ENCODE measurements around the gene FAP. TPM values are rescaled to one million over a fixed set of nuclear protein-coding genes. Genes with fewer than 3 reads are reported as not detected.

The FAP gene
- total and polyA plus RNA-seq, 3 donors from 2014 or later, result 1.2 to 5.6 (median 2.6) TPM

DNA sequence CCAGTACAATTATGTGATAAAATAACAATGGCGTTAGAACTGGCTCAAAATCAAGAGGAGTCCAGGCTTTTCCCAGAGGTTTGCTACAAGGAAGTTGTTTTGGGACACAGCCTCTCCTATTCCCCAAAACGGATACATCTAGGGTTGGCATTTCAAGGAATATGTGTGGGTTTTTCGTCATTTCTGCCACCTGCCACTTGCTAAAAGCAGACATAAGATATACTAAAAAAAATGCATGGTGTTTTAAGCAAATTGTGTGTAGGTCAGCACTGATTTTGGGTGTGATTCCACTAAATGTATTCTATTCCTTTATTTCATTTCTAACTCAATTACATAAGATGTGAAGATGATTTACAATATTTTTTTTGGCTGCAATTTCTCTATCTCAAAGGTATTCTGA lies 54.8 kb downstream of the FAP start:
- no peak for DNase-seq
- H3K9me3 ChIP-seq, result no peaks in the 10 kb centered on the region
- no peak overlapping the region for H3K27ac ChIP-seq
- H3K4me3 ChIP-seq, result no peak overlapping the region
- TF ChIP-seq POLR2A (IDR thresholded peaks at IDR 0.05) (no peak), CTCF (IDR thresholded peaks at IDR 0.05) (no peak)
- H3K4me1 ChIP-seq, result no peaks in the 10 kb centered on the region
- intact Hi-C loops (cut with DNase I; ENCODE audit: low total_unique reads), result no loop called here
- 86 to 88% methylated on average over 3 of the region's 3 CpGs for WGBS, 2 donors
- no peaks in the 10 kb centered on the region for H3K36me3 ChIP-seq (ENCODE audit: low read depth, missing control alignments)
- H3K27me3 ChIP-seq, result no peaks in the 10 kb centered on the region

GRCh38 chr2:162185541-162186232 lies 57.6 kb downstream of the FAP start:
- Histone ChIP-seq H3K9me3 (no peaks in the 10 kb centered on the region), H3K27me3 (no peaks in the 10 kb centered on the region), H3K4me1 (no peaks in the 10 kb centered on the region), H3K4me3 (no peak overlapping the region), H3K36me3 (ENCODE audit: low read depth, missing control alignments) (no peaks in the 10 kb centered on the region), H3K27ac (no peak overlapping the region)
- 79 to 87% methylated on average over 5 of the region's 5 CpGs for WGBS, 2 donors
- TF ChIP-seq CTCF (IDR thresholded peaks at IDR 0.05) (no peak), POLR2A (IDR thresholded peaks at IDR 0.05) (no peak)
- intact Hi-C loops (cut with DNase I; ENCODE audit: low total_unique reads), result no loop called here
- no peak for DNase-seq

DNA sequence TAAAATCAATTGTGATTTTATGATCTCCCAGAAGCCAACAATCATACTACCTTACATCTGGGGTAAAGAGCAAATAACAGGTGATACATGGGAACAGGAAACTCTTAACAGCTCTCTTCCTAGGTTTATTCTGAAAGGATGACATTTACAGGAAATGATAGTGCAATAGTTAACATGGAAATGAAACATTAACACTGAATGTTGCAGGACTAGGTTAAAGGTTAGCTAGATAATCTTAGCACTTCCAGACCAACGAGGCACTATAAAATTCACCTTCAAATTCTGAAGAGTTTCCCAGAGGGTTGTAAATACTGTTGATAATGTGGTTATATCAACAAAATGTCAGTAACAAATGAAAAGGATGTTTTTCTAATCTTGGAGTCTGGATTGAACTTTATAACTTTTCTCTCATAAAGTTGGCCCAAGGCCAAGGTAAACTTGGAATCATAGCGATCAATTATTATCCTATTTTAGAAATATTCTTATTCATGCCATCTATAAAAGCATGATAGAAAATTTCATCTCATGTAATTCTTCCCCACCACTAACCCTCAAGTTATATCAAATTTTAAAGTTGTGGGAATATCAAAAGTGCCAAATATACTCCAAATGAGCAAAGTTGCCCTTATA lies 58.3 kb downstream of the FAP start:
- H3K4me1 ChIP-seq, result no peaks in the 10 kb centered on the region

DNA sequence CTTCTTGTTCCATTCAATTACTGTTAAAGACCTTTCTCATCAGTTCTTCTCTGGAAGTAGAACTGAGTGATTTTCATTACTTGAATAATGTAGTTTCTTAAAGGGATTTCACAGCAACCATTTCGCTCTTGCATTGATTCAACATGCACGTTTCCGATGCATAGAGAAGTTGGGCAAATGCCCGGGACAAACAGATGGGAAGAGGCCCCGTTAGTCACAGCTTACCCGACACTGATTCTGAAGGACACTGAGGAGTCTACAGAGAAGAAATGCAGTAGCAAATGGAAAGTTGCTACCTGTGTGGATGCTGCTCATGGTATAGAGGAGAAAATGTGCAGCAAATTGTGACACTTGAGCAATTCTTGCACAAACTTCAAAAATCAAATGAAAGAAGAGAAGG lies 58.9 kb downstream of the FAP start:
- WGBS, 2 donors, result 87 to 91% methylated on average over 6 of the region's 6 CpGs

More for the DNA sequence above, 58.3 kb downstream of the FAP start:
- intact Hi-C loops (cut with DNase I; ENCODE audit: low total_unique reads), result no loop called here
- H3K36me3 ChIP-seq (ENCODE audit: low read depth, missing control alignments), result no peaks in the 10 kb centered on the region
- no peak overlapping the region for H3K27ac ChIP-seq
- H3K4me3 ChIP-seq, result no peak overlapping the region
- WGBS, 2 donors, result 33 to 43% methylated on average over 2 of the region's 2 CpGs
- DNase-seq, result no peak
- TF ChIP-seq CTCF (IDR thresholded peaks at IDR 0.05), result no peak
- no peak for TF ChIP-seq POLR2A (IDR thresholded peaks at IDR 0.05)
- H3K9me3 ChIP-seq, result no peaks in the 10 kb centered on the region
- no peaks in the 10 kb centered on the region for H3K27me3 ChIP-seq

More for the DNA sequence above, 58.9 kb downstream of the FAP start:
- H3K27me3 ChIP-seq, result no peaks in the 10 kb centered on the region
- no peaks in the 10 kb centered on the region for H3K9me3 ChIP-seq
- TF ChIP-seq POLR2A (IDR thresholded peaks at IDR 0.05) (no peak), CTCF (IDR thresholded peaks at IDR 0.05) (no peak)
- no peak for DNase-seq
- no peak overlapping the region for H3K4me3 ChIP-seq
- H3K4me1 ChIP-seq, result no peaks in the 10 kb centered on the region
- H3K36me3 ChIP-seq (ENCODE audit: low read depth, missing control alignments), result no peaks in the 10 kb centered on the region
- intact Hi-C loops (cut with DNase I; ENCODE audit: low total_unique reads), result no loop called here
- H3K27ac ChIP-seq, result no peak overlapping the region

Measured in testis (tissue), 3 donors.